Nephron progenitor cell (in vitro differentiated cells): ENCODE results near the gene PAX2.

Experiments
- DNase-seq: peaks from one replicate; pipeline ENCODE4 v3.0.0; 2021
- H3K27ac Mint-ChIP-seq: 2 replicates; pipeline ENCODE4 v1.8.0; 2021; ENCODE audit warnings: mild to moderate bottlenecking, moderate library complexity, mixed read lengths
- H3K27me3 Mint-ChIP-seq: 2 replicates; pipeline ENCODE4 v1.8.0; 2021; ENCODE audit warnings: mild to moderate bottlenecking, low read depth, mixed read lengths; ENCODE audit not compliant: poor library complexity
- H3K36me3 Mint-ChIP-seq: 2 replicates; pipeline ENCODE4 v1.8.0; 2021; ENCODE audit warnings: low read depth, mixed read lengths
- H3K4me1 Mint-ChIP-seq: 2 replicates; pipeline ENCODE4 v1.8.0; 2021; ENCODE audit warnings: mixed read lengths
- H3K4me3 Mint-ChIP-seq: 2 replicates; pipeline ENCODE4 v1.8.0; 2021; ENCODE audit warnings: mild to moderate bottlenecking, moderate library complexity, mixed read lengths
- H3K9me3 Mint-ChIP-seq: 2 replicates; pipeline ENCODE4 v1.8.0; 2021; ENCODE audit warnings: mild to moderate bottlenecking, moderate library complexity, mixed read lengths
- TF ChIP-seq, protein P1 (sequence below): fragments of 200-600 bp; sonication (generic); IDR thresholded peaks from 2 replicates; pipeline ENCODE4 v1.5.0; 2021; ENCODE audit warnings: antibody characterized with exemption

Gene PAX2

DNA sequence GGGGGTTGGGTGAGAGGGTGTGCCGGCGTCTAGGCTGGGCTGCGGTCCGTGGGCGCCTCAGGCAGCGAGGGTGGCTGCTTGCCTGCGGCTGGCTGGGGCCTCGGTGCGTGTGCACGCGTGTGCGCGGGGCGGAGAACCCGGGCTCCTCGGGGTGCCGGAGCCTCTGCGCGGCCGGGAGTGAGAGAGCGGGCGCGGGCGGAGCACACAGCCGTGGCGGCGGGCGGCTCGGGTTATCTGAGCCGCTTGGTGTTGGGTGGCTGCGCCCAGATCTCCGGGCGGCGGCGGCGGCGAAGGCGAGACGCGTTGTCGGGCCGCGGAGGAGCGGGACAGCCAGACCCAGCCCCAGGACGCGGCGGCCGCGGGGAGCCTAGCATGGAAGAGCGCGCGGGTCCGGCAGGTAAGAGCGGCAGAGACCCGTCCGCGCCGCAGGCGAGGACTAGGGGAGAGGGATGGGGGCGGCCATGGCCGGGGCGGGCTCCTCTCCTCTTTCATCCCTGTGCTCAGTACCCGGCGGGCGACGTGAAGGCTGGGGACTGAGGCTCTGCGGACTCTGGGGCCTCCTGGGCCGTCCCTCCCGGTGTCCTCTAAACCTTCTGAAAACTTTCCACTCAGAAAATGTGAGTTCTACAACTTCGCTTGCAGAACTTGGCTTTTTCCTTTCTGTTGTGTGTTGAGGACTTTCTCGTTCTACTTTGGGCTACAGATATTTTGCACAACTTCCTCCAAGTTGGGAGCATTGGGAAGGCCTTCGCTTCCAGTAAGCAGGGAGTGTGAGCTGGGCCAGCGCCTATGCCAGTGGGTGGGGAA is 9.8 kb upstream of the PAX2 start:
- Mint-ChIP-seq H3K27me3 (peaks cover 82% of the 10 kb centered on the region), H3K27ac (peak overlapping the region; percentile 71), H3K4me3 (peak overlapping the region; percentile 83), H3K9me3 (no peaks in the 10 kb centered on the region), H3K36me3 (no peaks in the 10 kb centered on the region), H3K4me1 (peaks cover 88% of the 10 kb centered on the region)
- TF ChIP-seq, protein P1, sequence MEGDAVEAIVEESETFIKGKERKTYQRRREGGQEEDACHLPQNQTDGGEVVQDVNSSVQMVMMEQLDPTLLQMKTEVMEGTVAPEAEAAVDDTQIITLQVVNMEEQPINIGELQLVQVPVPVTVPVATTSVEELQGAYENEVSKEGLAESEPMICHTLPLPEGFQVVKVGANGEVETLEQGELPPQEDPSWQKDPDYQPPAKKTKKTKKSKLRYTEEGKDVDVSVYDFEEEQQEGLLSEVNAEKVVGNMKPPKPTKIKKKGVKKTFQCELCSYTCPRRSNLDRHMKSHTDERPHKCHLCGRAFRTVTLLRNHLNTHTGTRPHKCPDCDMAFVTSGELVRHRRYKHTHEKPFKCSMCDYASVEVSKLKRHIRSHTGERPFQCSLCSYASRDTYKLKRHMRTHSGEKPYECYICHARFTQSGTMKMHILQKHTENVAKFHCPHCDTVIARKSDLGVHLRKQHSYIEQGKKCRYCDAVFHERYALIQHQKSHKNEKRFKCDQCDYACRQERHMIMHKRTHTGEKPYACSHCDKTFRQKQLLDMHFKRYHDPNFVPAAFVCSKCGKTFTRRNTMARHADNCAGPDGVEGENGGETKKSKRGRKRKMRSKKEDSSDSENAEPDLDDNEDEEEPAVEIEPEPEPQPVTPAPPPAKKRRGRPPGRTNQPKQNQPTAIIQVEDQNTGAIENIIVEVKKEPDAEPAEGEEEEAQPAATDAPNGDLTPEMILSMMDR: no peak
- peak; percentile 73 for DNase-seq

DNA sequence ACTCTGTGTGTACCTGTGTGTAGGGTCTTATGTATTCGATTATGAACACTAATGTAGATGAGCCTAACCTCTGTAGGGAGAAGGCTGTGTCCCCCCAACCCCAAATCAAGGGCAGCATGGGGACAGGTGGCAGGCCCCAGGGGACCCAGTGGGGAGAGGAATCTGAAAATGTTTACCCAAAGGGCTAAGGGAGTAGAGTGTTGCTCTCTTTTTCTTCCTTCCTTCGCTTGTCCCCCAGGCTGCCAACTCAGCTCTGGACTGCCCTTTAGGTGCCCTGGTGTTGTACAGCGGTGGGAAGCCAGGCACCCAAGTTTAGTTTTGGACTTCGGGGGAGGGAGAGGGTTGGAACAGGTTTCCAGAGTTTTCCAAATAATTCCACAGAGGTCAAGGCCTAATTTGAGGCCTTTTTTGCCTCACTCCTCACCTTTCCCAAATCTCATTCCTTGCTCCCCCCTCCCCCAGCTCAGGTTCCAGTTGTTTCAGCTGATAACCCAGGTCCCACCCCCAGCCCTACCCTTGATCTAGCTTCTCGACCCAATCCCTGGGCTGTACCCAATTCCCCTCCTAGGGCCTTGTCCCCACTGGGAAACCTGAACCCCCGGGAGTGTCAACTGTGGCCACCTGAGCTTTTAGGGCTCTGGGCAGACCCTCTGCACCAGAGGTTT is 9.1 kb upstream of the PAX2 start:
- Mint-ChIP-seq H3K27me3 (peaks cover 87% of the 10 kb centered on the region), H3K36me3 (no peaks in the 10 kb centered on the region), H3K4me1 (peaks cover 91% of the 10 kb centered on the region), H3K4me3 (peak overlapping the region; percentile 83), H3K27ac (peak overlapping the region; percentile 19), H3K9me3 (no peaks in the 10 kb centered on the region)
- DNase-seq: no peak
- TF ChIP-seq, protein P1: no peak

DNA sequence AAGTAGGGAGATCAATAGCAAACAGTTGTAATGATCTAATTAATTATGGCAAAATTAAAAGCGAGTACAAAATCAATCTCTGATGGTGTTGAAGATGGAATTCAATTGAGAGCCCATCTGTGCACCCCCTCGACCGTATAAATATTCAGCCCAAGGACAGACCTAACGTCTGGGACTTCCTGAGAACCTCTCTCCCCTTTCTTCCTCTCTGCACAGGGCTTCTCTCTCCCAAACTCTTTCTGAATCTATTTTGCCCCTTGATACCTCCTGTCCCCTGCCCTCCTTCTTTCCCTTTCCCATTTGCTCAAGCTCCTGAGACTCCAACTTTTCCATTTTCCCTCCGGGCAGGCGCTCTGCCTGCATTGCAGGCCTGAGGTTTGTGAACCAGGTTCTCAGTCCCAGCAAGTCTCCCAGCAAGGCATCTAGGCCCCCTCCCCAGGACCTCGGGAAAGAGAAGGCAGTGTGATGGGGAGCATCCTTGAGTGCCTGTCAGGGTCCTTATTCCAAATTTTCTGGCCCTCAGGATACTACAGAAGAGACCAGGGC is 8.5 kb upstream of the PAX2 start:
- Mint-ChIP-seq H3K27ac (peak overlapping the region; percentile 62), H3K36me3 (no peaks in the 10 kb centered on the region), H3K27me3 (peaks cover 83% of the 10 kb centered on the region), H3K4me1 (peaks cover 91% of the 10 kb centered on the region), H3K9me3 (no peaks in the 10 kb centered on the region), H3K4me3 (peak overlapping the region; percentile 83)
- TF ChIP-seq, protein P1: no peak
- no peak for DNase-seq

DNA sequence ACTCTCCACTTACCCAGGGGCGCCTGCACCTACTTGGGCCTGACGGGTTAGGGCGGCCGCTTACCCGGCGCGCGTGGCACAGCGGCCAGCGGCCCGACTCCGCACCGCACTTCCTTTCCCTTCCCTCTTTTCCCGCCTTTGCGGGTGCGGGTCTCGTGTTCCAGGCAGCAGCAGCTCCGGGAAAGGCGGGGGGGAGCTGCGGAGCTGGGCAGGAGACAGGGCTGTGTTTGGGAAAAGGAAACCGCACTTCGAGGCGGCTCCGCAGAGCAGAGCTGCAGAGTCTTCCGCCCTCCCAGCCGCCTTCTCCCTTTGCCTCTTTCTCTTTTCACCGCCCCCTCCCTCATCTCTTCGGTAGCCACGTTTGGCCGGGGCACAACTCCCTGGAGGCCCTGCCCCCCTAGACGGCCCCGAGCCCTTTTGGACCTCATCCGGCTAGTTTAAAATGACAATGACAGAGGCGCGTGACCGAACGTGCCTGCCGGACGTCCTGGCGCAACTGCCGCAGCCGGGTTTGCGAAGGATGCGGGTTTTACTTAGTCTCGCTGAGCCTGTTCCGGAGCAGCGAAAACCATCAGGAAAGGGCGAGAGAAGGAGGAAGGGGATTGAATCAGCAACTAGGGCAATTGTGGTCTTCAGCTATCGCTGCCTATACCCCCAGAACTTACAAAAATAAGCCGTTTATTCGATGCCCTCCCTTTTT is 7.9 kb upstream of the PAX2 start:
- TF ChIP-seq, protein P1: no peak
- Mint-ChIP-seq H3K27ac (peak overlapping the region; percentile 72), H3K9me3 (no peaks in the 10 kb centered on the region), H3K27me3 (peaks cover 87% of the 10 kb centered on the region), H3K4me1 (peaks cover 91% of the 10 kb centered on the region), H3K4me3 (peak overlapping the region; percentile 83), H3K36me3 (no peaks in the 10 kb centered on the region)
- no peak for DNase-seq

DNA sequence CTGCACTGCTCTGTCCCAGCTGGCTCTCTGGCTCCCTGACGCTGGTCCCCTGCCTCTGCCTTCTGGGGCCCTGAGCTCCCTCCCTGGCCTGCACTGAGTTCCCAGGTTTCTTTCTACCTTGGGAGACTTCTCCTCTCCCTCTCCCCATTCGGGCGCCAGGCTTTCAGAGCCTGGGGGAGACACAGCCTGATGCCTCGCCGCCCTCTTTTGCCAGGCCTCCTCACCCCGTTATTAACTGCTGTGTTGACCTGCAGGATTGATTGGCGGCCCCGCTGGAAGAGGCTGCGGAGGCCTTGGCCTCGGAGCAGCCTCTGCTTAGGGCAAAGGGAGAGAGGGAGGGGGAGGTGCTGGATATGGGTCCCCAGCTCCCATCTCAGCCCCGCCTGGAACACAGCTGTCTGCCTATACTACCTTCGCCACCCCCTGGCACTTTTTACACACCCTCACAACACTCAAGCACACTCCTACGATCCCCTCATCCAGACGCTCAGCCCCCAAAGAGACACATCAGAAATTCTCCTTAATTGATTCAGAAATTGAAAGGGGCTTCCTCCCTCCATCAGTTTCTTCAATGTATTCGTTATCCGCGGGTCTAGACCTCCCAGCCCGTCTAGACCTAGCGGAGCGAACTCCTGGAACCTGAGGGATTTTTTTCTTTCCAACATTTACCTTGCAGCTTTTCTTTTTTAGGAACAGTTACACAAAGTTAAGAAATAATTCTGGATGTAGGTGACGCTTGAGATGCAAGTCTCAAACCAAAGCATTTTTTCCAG is 7.1 kb upstream of the PAX2 start:
- DNase-seq: no peak
- TF ChIP-seq, protein P1: no peak
- Mint-ChIP-seq H3K27me3 (peaks cover 93% of the 10 kb centered on the region), H3K9me3 (no peaks in the 10 kb centered on the region), H3K27ac (peak overlapping the region; percentile 33), H3K4me1 (peaks cover 91% of the 10 kb centered on the region), H3K4me3 (peak overlapping the region; percentile 83), H3K36me3 (no peaks in the 10 kb centered on the region)
